Muscle layer of duodenum (tissue), 2 donors: ENCODE results near the gene YIF1B.
"Not testable (repeated sequence)": the region's sequence is repeated elsewhere in the genome, so short reads cannot be mapped to it uniquely, and the experiment has no call there.

Source experiments
- H3K27ac ChIP-seq: one replicate; pipeline ENCODE4 v1.7.0; 2013; ENCODE audit warnings: mild to moderate bottlenecking, low read length
- H3K27me3 ChIP-seq: one replicate; pipeline ENCODE4 v1.7.0; 2013; ENCODE audit warnings: low read depth, mild to moderate bottlenecking, control low read depth, low read length
- H3K36me3 ChIP-seq, 2 donors: one replicate each; pipeline ENCODE4 v1.7.0; 2013; ENCODE audit warnings: low read length in 2 of 2, control low read depth in 1 of 2, mild to moderate bottlenecking in 1 of 2; ENCODE audit not compliant: insufficient read depth in 2 of 2, control insufficient read depth in 1 of 2
- H3K4me1 ChIP-seq, 2 donors: one replicate each; pipeline ENCODE4 v1.7.0; 2013; ENCODE audit warnings: low read length in 2 of 2, mild to moderate bottlenecking in 2 of 2, control low read depth in 1 of 2, moderate library complexity in 1 of 2; ENCODE audit not compliant: insufficient read depth in 2 of 2, control insufficient read depth in 1 of 2
- H3K4me3 ChIP-seq, 2 donors: one replicate each; pipeline ENCODE4 v1.7.0; 2013; ENCODE audit warnings: low read length in 2 of 2, low read depth in 1 of 2, mild to moderate bottlenecking in 1 of 2
- H3K9me3 ChIP-seq, 2 donors: one replicate each; pipeline ENCODE4 v1.7.0; 2013; ENCODE audit warnings: low read length in 2 of 2, control low read depth in 1 of 2, mild to moderate bottlenecking in 1 of 2; ENCODE audit not compliant: control insufficient read depth in 1 of 2
- donor health status: healthy.

YIF1B gene

GRCh38 chr19:38267761-38268483 is 47.8 kb downstream of the YIF1B start:
- Histone ChIP-seq H3K9me3 (no peaks in the 10 kb centered on the region), H3K27me3 (no peaks in the 10 kb centered on the region), H3K27ac (peak overlapping the region; percentile 43), H3K4me1 (peaks cover 4 to 13% of the 10 kb centered on the region in 2 donors), H3K4me3 (no peak overlapping the region), H3K36me3 (no peaks in the 10 kb centered on the region)

- H3K36me3 ChIP-seq = no peaks in the 10 kb centered on the region
- H3K27ac ChIP-seq = peak overlapping the region; percentile 43
- no peak overlapping the region for H3K4me3 ChIP-seq
- H3K27me3 ChIP-seq = no peaks in the 10 kb centered on the region
- H3K4me1 ChIP-seq = peaks cover 4 to 13% of the 10 kb centered on the region in 2 donors
- H3K9me3 ChIP-seq = no peaks in the 10 kb centered on the region
These were observed 48.7 kb downstream of the YIF1B start for GRCh38 chr19:38266981-38267597.

GRCh38 chr19:38265921-38266429 is 49.8 kb downstream of the YIF1B start:
- H3K4me3 ChIP-seq = peak overlapping the region in 1 of 2 donors; percentile 51
- H3K27ac ChIP-seq = peak overlapping the region; percentile 71
- no peaks in the 10 kb centered on the region for H3K27me3 ChIP-seq
- no peaks in the 10 kb centered on the region for H3K36me3 ChIP-seq
- peaks cover 4 to 13% of the 10 kb centered on the region in 2 donors for H3K4me1 ChIP-seq
- no peaks in the 10 kb centered on the region for H3K9me3 ChIP-seq

DNA sequence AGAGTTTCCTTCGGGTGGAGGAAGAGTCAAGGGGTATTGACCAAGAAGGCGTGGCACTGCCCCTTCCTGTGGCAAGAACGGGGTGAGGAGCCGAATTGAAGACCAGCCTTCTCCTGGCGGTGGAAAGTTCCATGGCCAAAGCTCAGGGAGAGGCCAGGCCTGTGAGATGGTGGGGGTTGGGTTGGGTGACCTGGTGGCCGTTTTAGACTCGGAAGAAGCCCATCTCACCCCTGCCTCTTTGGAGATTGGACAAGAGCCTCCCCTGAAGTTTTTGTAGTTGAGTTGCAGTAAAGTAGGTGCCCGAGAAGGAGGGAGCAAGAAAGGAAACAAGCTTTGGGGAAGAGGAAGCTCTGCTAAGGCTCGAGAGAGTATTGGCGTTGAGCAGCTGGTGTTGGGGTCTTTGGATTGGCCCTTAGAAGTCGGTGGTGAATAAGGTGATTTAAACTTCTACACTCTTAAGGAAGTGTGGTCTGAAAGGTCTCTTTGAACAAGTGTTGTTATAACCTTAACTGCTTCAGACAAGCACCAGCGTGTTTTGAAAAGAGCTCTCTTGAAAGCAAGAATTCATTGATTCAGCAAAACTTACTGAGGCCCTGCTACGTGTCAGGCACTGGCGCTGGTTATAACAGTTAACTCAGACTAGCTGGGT is 50.4 kb downstream of the YIF1B start:
- Histone ChIP-seq H3K36me3 (no peaks in the 10 kb centered on the region), H3K4me3 (peak overlapping the region; percentile 51 to 73), H3K27ac (peak overlapping the region; percentile 71), H3K4me1 (peaks cover 4 to 13% of the 10 kb centered on the region in 2 donors), H3K9me3 (no peaks in the 10 kb centered on the region), H3K27me3 (no peaks in the 10 kb centered on the region)

GRCh38 chr19:38264486-38265212 is 51.1 kb downstream of the YIF1B start, which contains the start of gene SPINT2:
Gene SPINT2 (plus strand): TSS chr19:38264573. CDS start chr19:38264893, 320 bp downstream.
- no peaks in the 10 kb centered on the region for H3K27me3 ChIP-seq
- H3K4me3 ChIP-seq = peak within 1 kb of the TSS; percentile 51 to 73
- H3K36me3 ChIP-seq = no peaks in the 10 kb centered on the region
- H3K4me1 ChIP-seq = peaks cover 4 to 13% of the 10 kb centered on the region in 2 donors
- peak within 1 kb of the TSS; percentile 71 for H3K27ac ChIP-seq
- no peaks in the 10 kb centered on the region for H3K9me3 ChIP-seq

DNA sequence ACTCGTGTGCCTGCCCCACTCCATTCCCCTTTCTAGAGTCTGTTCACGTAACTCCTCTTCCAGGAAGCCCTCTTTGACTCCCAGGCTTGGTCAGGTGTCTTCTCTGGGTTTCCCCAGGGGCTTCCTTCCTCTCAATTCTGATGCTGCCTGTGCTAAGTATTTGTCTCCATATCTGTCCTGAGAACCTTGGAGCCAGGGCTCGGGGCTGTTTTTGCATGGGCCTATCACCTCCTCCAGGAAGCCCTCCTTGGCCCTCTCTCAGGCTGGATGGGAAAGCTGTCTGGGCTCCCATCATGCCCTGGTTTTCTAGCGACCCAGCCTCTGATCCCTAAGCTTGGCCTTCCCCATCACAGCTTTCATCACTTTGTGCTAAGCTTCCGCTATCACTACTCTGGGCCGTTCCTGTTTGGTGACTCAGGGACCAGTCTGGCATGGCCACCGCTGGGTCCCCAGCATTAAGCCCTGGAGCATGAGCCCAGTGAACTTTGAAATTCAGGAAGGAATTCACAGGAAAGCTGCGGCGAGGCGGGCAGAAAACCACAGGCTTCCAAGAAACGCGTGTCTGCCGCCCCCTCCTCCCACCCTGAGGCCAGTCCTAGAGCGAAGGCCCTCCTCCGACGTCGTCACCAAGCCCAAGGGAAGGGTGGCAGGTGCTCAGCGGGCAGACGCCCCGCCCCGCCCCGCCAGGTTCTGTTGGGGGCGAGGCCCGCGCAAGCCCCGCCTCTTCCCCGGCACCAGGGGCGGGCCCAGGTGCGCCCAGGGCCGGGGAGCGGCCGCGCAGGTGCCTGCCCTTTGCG is 51.9 kb downstream of the YIF1B start:
- Histone ChIP-seq H3K27me3 (no peaks in the 10 kb centered on the region), H3K4me3 (peak overlapping the region; percentile 16 to 73), H3K36me3 (no peaks in the 10 kb centered on the region), H3K9me3 (no peaks in the 10 kb centered on the region), H3K4me1 (peaks cover 4 to 13% of the 10 kb centered on the region in 2 donors), H3K27ac (peak overlapping the region; percentile 31)

DNA sequence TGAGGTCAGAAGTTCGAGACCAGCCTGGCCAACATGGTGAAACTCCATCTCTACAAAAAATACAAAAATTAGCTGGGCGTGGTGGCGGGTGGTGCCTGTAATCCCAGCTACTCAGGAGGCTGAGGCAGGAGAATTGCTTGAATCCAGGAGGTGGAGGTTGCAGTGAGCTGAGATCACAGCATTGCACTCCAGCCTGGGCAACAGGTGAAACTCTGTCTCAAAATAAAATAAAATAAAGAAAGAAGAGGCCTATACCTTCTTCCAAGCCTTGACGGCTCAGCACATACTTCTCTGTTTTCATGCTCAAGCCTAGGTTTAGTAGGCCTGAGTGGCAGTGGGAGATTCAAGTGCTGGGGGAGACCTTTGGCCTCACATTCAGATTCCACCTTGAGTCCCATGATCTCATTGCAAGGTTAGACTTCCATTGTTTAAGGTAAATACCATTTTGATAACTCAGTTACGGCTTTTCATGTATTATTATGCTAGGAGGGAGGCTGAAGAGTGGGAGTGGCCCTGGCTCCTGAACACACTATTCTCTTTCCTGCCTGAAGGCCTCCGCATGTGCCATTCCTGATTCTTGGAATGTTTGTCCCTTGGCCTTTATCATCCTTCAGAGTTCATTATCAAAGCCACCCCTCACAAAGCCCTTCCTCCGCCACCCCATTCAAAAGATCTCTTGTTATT is 53.0 kb downstream of the YIF1B start:
- no peaks in the 10 kb centered on the region for H3K9me3 ChIP-seq
- H3K27me3 ChIP-seq = no peaks in the 10 kb centered on the region
- H3K4me1 ChIP-seq = peaks cover 4 to 13% of the 10 kb centered on the region in 2 donors
- H3K36me3 ChIP-seq = no peaks in the 10 kb centered on the region
- H3K27ac ChIP-seq = no peak overlapping the region
- H3K4me3 ChIP-seq = no peak overlapping the region

GRCh38 chr19:38261942-38262341 is 53.8 kb downstream of the YIF1B start:
- not testable (repeated sequence) for H3K36me3 ChIP-seq, H3K9me3 ChIP-seq, H3K27me3 ChIP-seq, H3K27ac ChIP-seq, H3K4me3 ChIP-seq
- H3K4me1 ChIP-seq = peaks cover 4 to 13% of the 10 kb centered on the region in 2 donors

DNA sequence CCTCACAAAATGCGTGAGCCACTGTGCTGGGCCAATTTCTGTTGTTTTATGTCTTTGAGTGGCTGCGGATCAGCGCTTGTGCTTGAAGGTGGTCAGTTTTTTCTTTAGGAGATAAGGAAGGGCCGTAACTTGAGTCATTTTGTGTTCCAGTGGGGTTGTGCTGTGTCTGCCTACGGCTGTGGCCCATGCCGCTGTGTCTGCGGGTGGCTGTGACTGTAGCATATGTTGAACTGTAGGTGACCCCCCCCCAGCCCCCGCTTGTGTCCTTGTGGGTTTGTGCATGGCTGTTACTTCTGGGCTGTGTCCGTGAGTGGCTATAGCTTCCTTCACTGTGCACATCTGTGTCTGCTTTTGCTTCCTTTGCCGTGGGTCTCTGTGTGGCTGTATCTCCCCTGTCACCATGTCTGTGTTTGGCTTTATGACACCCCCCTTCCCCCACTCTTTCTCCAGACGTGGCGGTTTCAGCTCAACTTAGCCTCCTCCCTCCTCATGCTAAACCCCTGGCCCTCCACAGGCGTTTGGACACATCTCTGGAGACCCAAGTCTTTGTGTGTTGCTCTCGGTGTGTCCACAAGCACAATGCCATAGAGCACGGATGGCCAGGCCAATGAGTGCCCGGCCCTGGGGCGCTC is 60.2 kb downstream of the YIF1B start:
- Histone ChIP-seq H3K36me3 (no peaks in the 10 kb centered on the region), H3K27me3 (no peaks in the 10 kb centered on the region), H3K27ac (no peak overlapping the region), H3K9me3 (no peaks in the 10 kb centered on the region), H3K4me3 (peak overlapping the region; percentile 56 to 72), H3K4me1 (peaks cover 0 to 33% of the 10 kb centered on the region in 2 donors)

DNA sequence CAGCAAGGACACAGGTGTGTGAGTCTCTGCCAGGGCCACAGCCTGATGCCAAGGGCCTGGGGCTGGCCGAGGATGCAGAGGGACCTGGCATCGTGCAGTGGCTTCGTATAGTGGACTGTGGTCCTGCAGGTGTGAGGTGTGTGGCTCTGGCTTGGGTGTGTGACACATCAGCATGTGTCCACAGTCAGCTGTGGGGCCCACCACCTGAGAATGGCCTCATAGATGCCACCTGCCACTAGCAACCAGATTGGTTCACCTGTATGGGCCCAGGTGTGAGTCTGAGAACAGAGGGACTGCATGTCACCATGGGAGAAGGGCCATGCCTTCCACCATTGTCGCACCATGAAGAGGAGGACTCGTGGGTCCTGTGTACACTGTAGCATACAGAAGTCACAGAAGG is 62.0 kb downstream of the YIF1B start:
- no peaks in the 10 kb centered on the region for H3K27me3 ChIP-seq
- H3K9me3 ChIP-seq = no peaks in the 10 kb centered on the region
- no peaks in the 10 kb centered on the region for H3K36me3 ChIP-seq
- H3K27ac ChIP-seq = peak overlapping the region; percentile 61
- peaks cover 0 to 34% of the 10 kb centered on the region in 2 donors for H3K4me1 ChIP-seq
- peak overlapping the region in 1 of 2 donors; percentile 59 for H3K4me3 ChIP-seq
